Natural killer cell (primary cell): ENCODE measurements around the gene FBXL3. TPM values are rescaled to one million over a fixed set of nuclear protein-coding genes. Genes with fewer than 3 reads are reported as not detected.

Experiments used
- ATAC-seq, 3 donors: fragments of 150-1000 bp in 2 of 3; fragments of 200-7000 bp in 1 of 3; cut with Tn5 transposase; 1 replicate in 1 of 3; 2 replicates in 2 of 3; pipeline ENCODE4 v1.10.0; 2021; ENCODE audit warnings: mild to moderate bottlenecking in 2 of 3, moderate library complexity in 2 of 3
- DNase-seq, 2 donors: peaks; one replicate each; pipeline versions ENCODE4 v3.0.0 to v3.0.0-alpha.2; 2013 to 2021; ENCODE audit warnings: mixed read lengths in 1 of 2
- H3K27ac ChIP-seq: one replicate; pipeline ENCODE4 v1.5.1; 2013; ENCODE audit warnings: mild to moderate bottlenecking, low read length
- H3K27me3 ChIP-seq: one replicate; pipeline ENCODE4 v1.6.1; 2013; ENCODE audit warnings: low read length; ENCODE audit not compliant: control insufficient read depth, insufficient read depth
- H3K36me3 ChIP-seq: one replicate; pipeline ENCODE4 v1.6.1; 2013; ENCODE audit warnings: low read length; ENCODE audit not compliant: control insufficient read depth, insufficient read depth
- H3K4me1 ChIP-seq: one replicate; pipeline ENCODE4 v1.6.1; 2013; ENCODE audit warnings: low read length; ENCODE audit not compliant: control insufficient read depth, insufficient read depth
- H3K4me3 ChIP-seq: one replicate; pipeline ENCODE4 v1.5.1; 2013; ENCODE audit warnings: low read length
- H3K9me3 ChIP-seq: one replicate; pipeline ENCODE4 v1.6.1; 2013; ENCODE audit warnings: low read length; ENCODE audit not compliant: control insufficient read depth, insufficient read depth
- H3K27ac Mint-ChIP-seq, 2 donors: one replicate each; pipeline ENCODE4 v1.8.0; 2022; ENCODE audit warnings: mild to moderate bottlenecking in 2 of 2, mixed read lengths in 2 of 2, moderate library complexity in 1 of 2
- H3K27me3 Mint-ChIP-seq, 2 donors: one replicate each; pipeline ENCODE4 v1.8.0; 2022; ENCODE audit warnings: low read depth in 2 of 2, mixed read lengths in 2 of 2
- H3K36me3 Mint-ChIP-seq: one replicate; pipeline ENCODE4 v1.8.0; 2022; ENCODE audit warnings: mixed read lengths
- H3K4me1 Mint-ChIP-seq, 2 donors: one replicate each; pipeline ENCODE4 v1.8.0; 2022; ENCODE audit warnings: mixed read lengths in 2 of 2
- H3K4me3 Mint-ChIP-seq: one replicate; pipeline ENCODE4 v1.8.0; 2022; ENCODE audit warnings: mild to moderate bottlenecking, moderate library complexity, mixed read lengths
- H3K9me3 Mint-ChIP-seq, 2 donors: one replicate each; pipeline ENCODE4 v1.8.0; 2022; ENCODE audit warnings: mixed read lengths in 2 of 2
- WGBS: methylation state at CpG from one replicate; pipeline ENCODE4 v1.1.7; 2013; ENCODE audit warnings: missing lambda C conversion rate; ENCODE audit not compliant: insufficient coverage; 5-methylcytosine and 5-hydroxymethylcytosine counted together
- intact Hi-C: fragments of 100-400 bp; cut with micrococcal nuclease; formaldehyde crosslinking; loops from one replicate; pipeline ENCODE4 v1.14.2; 2022
- total RNA-seq, 4 donors: library from RNA; stranded (reverse); fragments of 120-200 nt in 1 of 4; gene quantifications; one replicate each; pipeline versions ENCODE4 v1.2.3 to v1.2.4, GENCODE V29; 2013 to 2022
- TF ChIP-seq, protein P1 (sequence below): fragments of 200-600 bp; IDR thresholded peaks from one replicate; pipeline ENCODE4 v1.8.0; 2022; ENCODE audit warnings: antibody characterized with exemption

The FBXL3 gene
- total RNA-seq, 3 donors from 2014 or later (not counting 1 experiment from before 2014, with no cell fraction given), result 57.1 to 61.9 (median 58.0) TPM

DNA sequence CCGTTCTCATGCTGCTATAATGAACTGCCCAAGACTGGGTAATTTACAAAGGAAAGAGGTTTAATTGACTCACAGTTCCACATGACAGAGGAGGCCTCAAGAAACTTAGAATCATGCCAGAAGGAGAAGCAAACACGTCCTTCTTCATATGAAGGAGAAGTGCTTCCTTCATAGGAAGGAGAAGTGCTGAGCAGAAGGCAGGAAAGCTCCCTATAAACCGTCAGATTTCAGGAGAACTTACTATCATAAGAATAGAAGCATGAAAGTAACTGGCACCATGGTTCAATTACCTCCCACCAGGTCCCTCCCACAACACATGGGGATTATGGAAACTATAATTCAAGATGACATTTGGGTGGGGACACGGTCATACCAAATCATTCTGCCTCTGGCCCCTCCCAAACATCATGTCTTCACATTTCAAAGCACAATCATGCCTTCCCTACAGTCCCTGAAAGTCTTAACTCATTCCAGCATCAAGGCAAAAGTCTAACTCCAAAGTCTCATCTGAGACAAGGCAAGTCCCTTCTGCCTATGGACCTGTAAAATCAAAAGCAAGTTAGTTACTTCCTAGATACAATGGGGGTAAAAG is 68.0 kb downstream of the FBXL3 start:
- H3K4me3 Mint-ChIP-seq, result no peak overlapping the region
- WGBS, result 88% methylated on average over 3 of the region's 4 CpGs
- no peaks in the 10 kb centered on the region for H3K4me1 Mint-ChIP-seq
- H3K27ac Mint-ChIP-seq, result no peak overlapping the region
- peaks cover 10 to 25% of the 10 kb centered on the region in 2 donors for H3K27me3 Mint-ChIP-seq
- H3K4me3 ChIP-seq, result no peak overlapping the region
- H3K9me3 Mint-ChIP-seq, result peaks cover 6 to 8% of the 10 kb centered on the region in 2 donors
- no peaks in the 10 kb centered on the region for H3K36me3 ChIP-seq
- intact Hi-C loops, result no loop called here
- no peaks in the 10 kb centered on the region for H3K27me3 ChIP-seq
- ATAC-seq, result no peak
- H3K36me3 Mint-ChIP-seq, result peaks cover 13% of the 10 kb centered on the region
- no peak for DNase-seq
- no peaks in the 10 kb centered on the region for H3K4me1 ChIP-seq
- peaks cover 11% of the 10 kb centered on the region for H3K9me3 ChIP-seq
- TF ChIP-seq, protein P1, sequence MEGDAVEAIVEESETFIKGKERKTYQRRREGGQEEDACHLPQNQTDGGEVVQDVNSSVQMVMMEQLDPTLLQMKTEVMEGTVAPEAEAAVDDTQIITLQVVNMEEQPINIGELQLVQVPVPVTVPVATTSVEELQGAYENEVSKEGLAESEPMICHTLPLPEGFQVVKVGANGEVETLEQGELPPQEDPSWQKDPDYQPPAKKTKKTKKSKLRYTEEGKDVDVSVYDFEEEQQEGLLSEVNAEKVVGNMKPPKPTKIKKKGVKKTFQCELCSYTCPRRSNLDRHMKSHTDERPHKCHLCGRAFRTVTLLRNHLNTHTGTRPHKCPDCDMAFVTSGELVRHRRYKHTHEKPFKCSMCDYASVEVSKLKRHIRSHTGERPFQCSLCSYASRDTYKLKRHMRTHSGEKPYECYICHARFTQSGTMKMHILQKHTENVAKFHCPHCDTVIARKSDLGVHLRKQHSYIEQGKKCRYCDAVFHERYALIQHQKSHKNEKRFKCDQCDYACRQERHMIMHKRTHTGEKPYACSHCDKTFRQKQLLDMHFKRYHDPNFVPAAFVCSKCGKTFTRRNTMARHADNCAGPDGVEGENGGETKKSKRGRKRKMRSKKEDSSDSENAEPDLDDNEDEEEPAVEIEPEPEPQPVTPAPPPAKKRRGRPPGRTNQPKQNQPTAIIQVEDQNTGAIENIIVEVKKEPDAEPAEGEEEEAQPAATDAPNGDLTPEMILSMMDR, result no peak
- H3K27ac ChIP-seq, result no peak overlapping the region

DNA sequence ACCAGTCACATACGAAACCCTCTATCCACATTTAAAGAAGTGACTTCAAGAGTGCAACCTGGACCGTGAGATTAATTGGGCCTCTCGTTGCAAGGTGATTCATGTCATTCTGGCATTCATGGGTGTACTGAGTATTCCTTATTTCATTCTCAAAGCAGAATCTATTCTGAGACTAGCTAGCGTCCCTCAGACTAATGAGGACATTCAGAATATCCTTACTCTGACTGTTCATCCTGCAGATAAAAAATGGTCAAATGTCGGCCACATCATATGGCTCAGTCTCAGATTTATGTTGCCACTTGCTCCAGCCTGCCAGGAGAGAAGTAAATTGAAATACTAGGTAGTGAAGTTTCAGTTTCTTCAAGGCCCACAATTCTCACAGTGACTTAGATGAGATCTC is 71.3 kb downstream of the FBXL3 start:
- H3K4me1 Mint-ChIP-seq, result no peaks in the 10 kb centered on the region
- Histone ChIP-seq H3K27ac (no peak overlapping the region), H3K36me3 (no peaks in the 10 kb centered on the region), H3K27me3 (no peaks in the 10 kb centered on the region), H3K4me3 (no peak overlapping the region), H3K4me1 (no peaks in the 10 kb centered on the region), H3K9me3 (peaks cover 11% of the 10 kb centered on the region)
- 90% methylated on average over 5 of the region's 5 CpGs for WGBS
- H3K36me3 Mint-ChIP-seq, result peaks cover 9% of the 10 kb centered on the region
- peaks cover 18 to 48% of the 10 kb centered on the region in 2 donors for H3K27me3 Mint-ChIP-seq
- H3K27ac Mint-ChIP-seq, result no peak overlapping the region
- H3K9me3 Mint-ChIP-seq, result peaks cover 5 to 6% of the 10 kb centered on the region in 2 donors
- H3K4me3 Mint-ChIP-seq, result no peak overlapping the region
- DNase-seq, result no peak
- intact Hi-C loops, result no loop called here
- TF ChIP-seq, protein P1, result no peak
- no peak for ATAC-seq

Other genes with a start within 250 kb of the FBXL3 start
- gene KCTD12, start 140.8 kb downstream of the FBXL3 start, total RNA-seq, result 1 to 10 TPM; 2.4 to 6.0 (median 4.8) TPM
- not detected for gene ACOD1, start 78.6 kb downstream of the FBXL3 start, total RNA-seq
- gene CLN5, start 35.1 kb downstream of the FBXL3 start, total RNA-seq, result 10 to 100 TPM; 12.0 to 14.4 (median 13.9) TPM